ENCODE measurements around the gene CRYGB.
A peak's percentile ranks its signal among the peaks of the same experiment; 100 is the strongest.
"Not testable (repeated sequence)": the region's sequence is repeated elsewhere in the genome, so short reads cannot be mapped to it uniquely, and the experiment has no call there.

Gene CRYGB

GRCh38 chr2:208150094-208150493 is 4.1 kb upstream of the CRYGB start:
- DNase-seq (ENCODE audit: low spot score), result no peak

GRCh38 chr2:208148803-208149202 is 2.8 kb upstream of the CRYGB start:
- DNase-seq (ENCODE audit: low spot score), result no peak

- no peak for DNase-seq (ENCODE audit: low spot score)
Observed at GRCh38 chr2:208147759-208148158, 1.8 kb upstream of the CRYGB start.

- no peak for DNase-seq (ENCODE audit: low spot score)
Observed at GRCh38 chr2:208147008-208147407, 1.1 kb upstream of the CRYGB start.

GRCh38 chr2:208142925-208143799 is 2.8 kb downstream of the CRYGB start:
- DNase-seq (ENCODE audit: low spot score), result peak; percentile 35

GRCh38 chr2:208142240-208142924 is 3.6 kb downstream of the CRYGB start:
- no peak for DNase-seq (ENCODE audit: low spot score)

- DNase-seq (ENCODE audit: low spot score), result no peak
Observed at GRCh38 chr2:208139447-208139846, 6.5 kb downstream of the CRYGB start.

- DNase-seq (ENCODE audit: low spot score), result not testable (repeated sequence)
Observed at GRCh38 chr2:208138334-208138733, 7.6 kb downstream of the CRYGB start.

GRCh38 chr2:208136716-208137094 is 9.3 kb downstream of the CRYGB start:
- no peak for DNase-seq (ENCODE audit: low spot score)

- DNase-seq (ENCODE audit: low spot score), result no peak
Observed at GRCh38 chr2:208135794-208136715, 9.9 kb downstream of the CRYGB start.

GRCh38 chr2:208134928-208135586 is 10.9 kb downstream of the CRYGB start:
- no peak for DNase-seq (ENCODE audit: low spot score)

- no peak for DNase-seq (ENCODE audit: low spot score)
Observed at GRCh38 chr2:208130712-208131110, 15.2 kb downstream of the CRYGB start.

GRCh38 chr2:208129744-208130711 is 15.9 kb downstream of the CRYGB start, which contains the start of gene CRYGC:
Gene CRYGC, minus strand, starts transcription at chr2:208129828. Its CDS starts 36 bp downstream, at chr2:208129792.
- no peak for DNase-seq (ENCODE audit: low spot score)

GRCh38 chr2:208128136-208128535 is 17.8 kb downstream of the CRYGB start:
- no peak for DNase-seq (ENCODE audit: low spot score)

GRCh38 chr2:208127090-208127489 is 18.9 kb downstream of the CRYGB start:
- DNase-seq (ENCODE audit: low spot score), result no peak

- no peak for DNase-seq (ENCODE audit: low spot score)
Observed at GRCh38 chr2:208125251-208125650, 20.7 kb downstream of the CRYGB start.

- DNase-seq (ENCODE audit: low spot score), result not testable (repeated sequence)
Observed at GRCh38 chr2:208124013-208124715, 21.8 kb downstream of the CRYGB start, which contains the start of gene CRYGD. Gene CRYGD, minus strand, starts transcription at chr2:208124524. Its CDS starts 51 bp downstream, at chr2:208124473.

GRCh38 chr2:208122248-208122647 is 23.7 kb downstream of the CRYGB start:
- DNase-seq (ENCODE audit: low spot score), result no peak

GRCh38 chr2:208118918-208119317 is 27.0 kb downstream of the CRYGB start:
- no peak for DNase-seq (ENCODE audit: low spot score)

GRCh38 chr2:208117390-208117789 is 28.6 kb downstream of the CRYGB start:
- DNase-seq (ENCODE audit: low spot score), result not testable (repeated sequence)

All from globus pallidus (tissue), 1 donor.